PFSK-1 (cell line): ENCODE measurements around the gene COL13A1.

Experiments used
- FOXP2 ChIP-seq: optimal IDR thresholded peaks from 2 replicates; pipeline ENCODE3; 2011; ENCODE audit warnings: borderline replicate concordance, control low read depth, inconsistent platforms; ENCODE audit not compliant: insufficient read depth; ENCODE audit errors: extremely low read length, extremely low read depth
- POLR2AphosphoS5 ChIP-seq: IDR thresholded peaks from 2 replicates; pipeline ENCODE4 v1.6.1; 2012; ENCODE audit warnings: low read depth, mild to moderate bottlenecking, control low read depth, low read length, moderate library complexity
- SIN3A ChIP-seq: IDR thresholded peaks from 2 replicates; pipeline ENCODE4 v1.6.1; 2012; ENCODE audit warnings: mild to moderate bottlenecking, low read length, moderate library complexity, borderline replicate concordance; ENCODE audit not compliant: insufficient read depth
- TAF1 ChIP-seq: IDR thresholded peaks from 2 replicates; pipeline ENCODE4 v1.6.1; 2012; ENCODE audit warnings: low read length, control low read depth, borderline replicate concordance; ENCODE audit not compliant: insufficient read depth
- TF ChIP-seq, protein P1 (sequence below), 2 experiments: IDR thresholded peaks; 2 replicates each; pipeline versions ENCODE4 v1.6.1 to v1.8.0; 2011 to 2012; ENCODE audit warnings: low read depth in 2 of 2, low read length in 2 of 2, control low read depth in 1 of 2, inconsistent platforms in 1 of 2, mild to moderate bottlenecking in 1 of 2, moderate library complexity in 1 of 2; ENCODE audit not compliant: insufficient read depth in 1 of 2

The COL13A1 gene

GRCh38 chr10:69761320-69761719 lies 40.4 kb upstream of the COL13A1 start:
- TF ChIP-seq FOXP2 (no peak), SIN3A (no peak), POLR2AphosphoS5 (no peak), TAF1 (no peak)
- TF ChIP-seq, protein P1, sequence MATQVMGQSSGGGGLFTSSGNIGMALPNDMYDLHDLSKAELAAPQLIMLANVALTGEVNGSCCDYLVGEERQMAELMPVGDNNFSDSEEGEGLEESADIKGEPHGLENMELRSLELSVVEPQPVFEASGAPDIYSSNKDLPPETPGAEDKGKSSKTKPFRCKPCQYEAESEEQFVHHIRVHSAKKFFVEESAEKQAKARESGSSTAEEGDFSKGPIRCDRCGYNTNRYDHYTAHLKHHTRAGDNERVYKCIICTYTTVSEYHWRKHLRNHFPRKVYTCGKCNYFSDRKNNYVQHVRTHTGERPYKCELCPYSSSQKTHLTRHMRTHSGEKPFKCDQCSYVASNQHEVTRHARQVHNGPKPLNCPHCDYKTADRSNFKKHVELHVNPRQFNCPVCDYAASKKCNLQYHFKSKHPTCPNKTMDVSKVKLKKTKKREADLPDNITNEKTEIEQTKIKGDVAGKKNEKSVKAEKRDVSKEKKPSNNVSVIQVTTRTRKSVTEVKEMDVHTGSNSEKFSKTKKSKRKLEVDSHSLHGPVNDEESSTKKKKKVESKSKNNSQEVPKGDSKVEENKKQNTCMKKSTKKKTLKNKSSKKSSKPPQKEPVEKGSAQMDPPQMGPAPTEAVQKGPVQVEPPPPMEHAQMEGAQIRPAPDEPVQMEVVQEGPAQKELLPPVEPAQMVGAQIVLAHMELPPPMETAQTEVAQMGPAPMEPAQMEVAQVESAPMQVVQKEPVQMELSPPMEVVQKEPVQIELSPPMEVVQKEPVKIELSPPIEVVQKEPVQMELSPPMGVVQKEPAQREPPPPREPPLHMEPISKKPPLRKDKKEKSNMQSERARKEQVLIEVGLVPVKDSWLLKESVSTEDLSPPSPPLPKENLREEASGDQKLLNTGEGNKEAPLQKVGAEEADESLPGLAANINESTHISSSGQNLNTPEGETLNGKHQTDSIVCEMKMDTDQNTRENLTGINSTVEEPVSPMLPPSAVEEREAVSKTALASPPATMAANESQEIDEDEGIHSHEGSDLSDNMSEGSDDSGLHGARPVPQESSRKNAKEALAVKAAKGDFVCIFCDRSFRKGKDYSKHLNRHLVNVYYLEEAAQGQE (IDR thresholded peaks at IDR 0.05; ENCODE audit: insufficient read depth in 1 of 2, low read depth in 2 of 2, low read length in 2 of 2), result no peak

DNA sequence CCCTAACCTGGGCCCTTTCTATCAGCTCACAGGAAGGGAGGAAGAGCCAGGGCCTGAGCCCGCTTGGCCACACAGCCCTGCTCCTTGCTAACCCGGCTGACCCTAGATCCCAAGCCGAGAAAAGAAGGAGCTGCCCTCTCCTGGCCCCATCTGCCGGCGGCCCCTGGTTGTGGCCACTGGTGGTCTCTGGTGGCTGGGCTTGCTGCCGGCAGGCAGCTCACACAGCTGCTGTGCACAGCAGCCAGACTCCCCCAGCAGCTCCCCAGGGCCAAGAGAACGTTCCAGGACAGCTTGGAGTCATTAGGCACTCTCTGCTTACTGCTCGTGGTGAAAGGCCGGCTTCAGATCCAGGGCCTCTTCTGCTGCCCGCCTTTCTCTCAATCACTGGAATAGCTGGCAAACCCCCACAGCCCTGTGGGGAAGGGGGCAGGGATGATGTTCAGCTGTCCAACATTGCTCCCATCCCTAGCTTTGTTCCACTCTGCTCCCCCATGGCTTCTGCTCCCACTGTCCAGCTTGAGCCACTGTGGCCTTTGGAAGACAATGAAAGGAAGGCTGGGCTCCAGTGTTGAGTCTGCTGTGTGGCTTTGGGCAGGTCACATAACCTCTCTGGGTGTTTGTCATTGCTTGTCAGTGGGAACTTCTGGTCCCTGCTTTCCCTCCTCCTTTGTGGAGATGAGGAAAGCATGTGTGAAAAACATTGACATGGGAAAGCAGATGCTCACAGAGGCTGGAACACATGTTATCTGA lies 35.4 kb upstream of the COL13A1 start:
- TF ChIP-seq SIN3A, result no peak
- TF ChIP-seq FOXP2, result no peak
- TF ChIP-seq POLR2AphosphoS5, result no peak
- TF ChIP-seq, protein P1 (IDR thresholded peaks at IDR 0.05; ENCODE audit: insufficient read depth in 1 of 2, low read depth in 2 of 2, low read length in 2 of 2), result no peak
- TF ChIP-seq TAF1, result no peak

- TF ChIP-seq SIN3A (no peak), FOXP2 (no peak), TAF1 (no peak), POLR2AphosphoS5 (no peak)
- TF ChIP-seq, protein P1 (IDR thresholded peaks at IDR 0.05; ENCODE audit: insufficient read depth in 1 of 2, low read depth in 2 of 2, low read length in 2 of 2), result no peak
These were observed 33.9 kb upstream of the COL13A1 start for GRCh38 chr10:69767793-69768192.

DNA sequence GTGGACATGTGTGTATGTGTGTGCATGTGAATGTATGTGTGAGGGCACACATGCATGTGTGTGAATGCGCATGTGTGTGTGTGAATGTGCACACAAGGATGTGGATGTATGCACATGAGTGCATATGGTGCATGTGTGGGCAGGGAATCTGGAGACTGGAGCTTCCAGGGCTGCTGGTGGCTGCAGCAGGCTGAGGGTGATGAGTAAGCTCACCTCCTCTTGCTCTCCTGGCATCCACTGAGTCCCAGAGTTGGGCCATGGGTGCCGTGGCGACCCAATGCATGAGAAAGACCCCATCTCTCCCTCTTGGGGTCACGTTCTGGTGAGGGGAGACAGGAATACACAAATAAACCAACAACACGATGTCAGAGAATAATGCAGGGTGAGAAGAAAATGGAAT lies 33.3 kb upstream of the COL13A1 start:
- TF ChIP-seq POLR2AphosphoS5, result no peak
- TF ChIP-seq TAF1, result no peak
- no peak for TF ChIP-seq SIN3A
- TF ChIP-seq FOXP2, result no peak
- TF ChIP-seq, protein P1 (IDR thresholded peaks at IDR 0.05; ENCODE audit: insufficient read depth in 1 of 2, low read depth in 2 of 2, low read length in 2 of 2), result no peak
